GM23338 (cell line): Measurements from ENCODE around the gene OR4D2. TPM values are rescaled to one million over a fixed set of nuclear protein-coding genes. Genes with fewer than 3 reads are reported as not detected.
"Not testable (repeated sequence)": the region's sequence is repeated elsewhere in the genome, so short reads cannot be mapped to it uniquely, and the experiment has no call there.

ENCODE experiments used
- ATAC-seq: fragments of 200-7000 bp; cut with Tn5 transposase; 3 replicates; pipeline ENCODE4 v1.9.1; 2020
- DNase-seq: peaks from one replicate; pipeline ENCODE4 v3.0.0-alpha.2; 2015; ENCODE audit warnings: low spot score
- H2AFZ ChIP-seq: fragments of 200-600 bp; sonication (generic); 2 replicates; pipeline ENCODE4 v1.8.0; 2016; ENCODE audit warnings: antibody characterized with exemption, mild to moderate bottlenecking, moderate library complexity
- H3F3A ChIP-seq: fragments of 200-600 bp; sonication (generic); replicated peaks from 2 replicates; pipeline ENCODE4 v1.8.0; 2017; ENCODE audit warnings: antibody characterized with exemption, mixed run types, low read depth
- H3K27ac ChIP-seq: fragments of 200-600 bp; sonication (generic); 2 replicates; pipeline ENCODE4 v1.6.1; 2016; ENCODE audit warnings: low read depth
- H3K27me3 ChIP-seq: fragments of 200-600 bp; sonication (generic); 2 replicates; pipeline ENCODE4 v1.8.0; 2016; ENCODE audit warnings: mild to moderate bottlenecking, mixed run types, moderate library complexity; ENCODE audit not compliant: insufficient read depth
- H3K36me3 ChIP-seq: fragments of 200-600 bp; sonication (generic); 2 replicates; pipeline ENCODE4 v1.8.0; 2016; ENCODE audit warnings: mild to moderate bottlenecking; ENCODE audit not compliant: insufficient read depth
- H3K4me1 ChIP-seq: fragments of 200-600 bp; sonication (generic); 2 replicates; pipeline ENCODE4 v1.8.0; 2016; ENCODE audit warnings: mild to moderate bottlenecking, moderate library complexity; ENCODE audit not compliant: insufficient read depth
- H3K4me2 ChIP-seq: fragments of 200-600 bp; sonication (generic); 2 replicates; pipeline ENCODE4 v1.7.1; 2017; ENCODE audit warnings: mixed run types
- H3K4me3 ChIP-seq: fragments of 200-600 bp; sonication (generic); 2 replicates; pipeline ENCODE4 v1.6.1; 2016; ENCODE audit warnings: mixed run types
- H3K79me2 ChIP-seq: fragments of 200-600 bp; sonication (generic); replicated peaks from 2 replicates; pipeline ENCODE4 v1.8.0; 2017; ENCODE audit warnings: mild to moderate bottlenecking; ENCODE audit not compliant: insufficient read depth
- H3K9me2 ChIP-seq: fragments of 200-600 bp; sonication (generic); 2 replicates; pipeline ENCODE4 v1.8.0; 2017; ENCODE audit not compliant: insufficient read depth
- H4K20me1 ChIP-seq: fragments of 200-600 bp; sonication (generic); replicated peaks from 2 replicates; pipeline ENCODE4 v1.8.0; 2017; ENCODE audit warnings: mild to moderate bottlenecking; ENCODE audit not compliant: insufficient read depth
- H3K27ac Mint-ChIP-seq: 2 replicates; pipeline ENCODE4 v1.8.0; 2020; ENCODE audit warnings: inconsistent platforms, mild to moderate bottlenecking, moderate library complexity, mixed read lengths
- H3K27me3 Mint-ChIP-seq: 3 replicates; pipeline ENCODE4 v1.8.0; 2022; ENCODE audit warnings: low read depth, mild to moderate bottlenecking, moderate library complexity, mixed read lengths, inconsistent platforms; ENCODE audit not compliant: insufficient read depth, poor library complexity
- H3K36me3 Mint-ChIP-seq: 3 replicates; pipeline ENCODE4 v1.8.0; 2021; ENCODE audit warnings: low read depth, mild to moderate bottlenecking, inconsistent platforms, moderate library complexity, mixed read lengths
- H3K4me1 Mint-ChIP-seq: 3 replicates; pipeline ENCODE4 v1.8.0; 2020; ENCODE audit warnings: mild to moderate bottlenecking, inconsistent platforms, mixed read lengths
- H3K4me3 Mint-ChIP-seq: 3 replicates; pipeline ENCODE4 v1.8.0; 2021; ENCODE audit warnings: moderate library complexity, mild to moderate bottlenecking, inconsistent platforms, mixed read lengths
- H3K9me3 Mint-ChIP-seq: 3 replicates; pipeline ENCODE4 v1.8.0; 2020; ENCODE audit warnings: moderate library complexity, mild to moderate bottlenecking, inconsistent platforms, mixed read lengths
- POLR2AphosphoS5 ChIP-seq: IDR thresholded peaks from 2 replicates; pipeline ENCODE4 v1.6.1; 2016; ENCODE audit warnings: antibody characterized with exemption, low read depth
- polyA plus RNA-seq: library from polyadenylated mRNA; unstranded; fragments of >200 nt; fragmentation: Nextera tagmentation; extraction: Ambion mirVana; gene quantifications from 2 replicates; pipeline ENCODE4 v1.2.1, GENCODE V29; 2016
- total RNA-seq: library from RNA; depleted of rRNA; stranded (reverse); fragments of >200 nt; shearing (Covaris generic); gene quantifications from 2 replicates; pipeline ENCODE4 v1.2.3, GENCODE V29; 2014
- TF ChIP-seq, protein P1 (sequence below): fragments of 250-450 bp; sonication (Bioruptor Pico); IDR thresholded peaks from 2 replicates; pipeline ENCODE4 v1.5.0; 2020; ENCODE audit warnings: mild to moderate bottlenecking, moderate library complexity

Gene OR4D2
- total and polyA plus RNA-seq, 2 experiments from 2014 or later = not detected

DNA sequence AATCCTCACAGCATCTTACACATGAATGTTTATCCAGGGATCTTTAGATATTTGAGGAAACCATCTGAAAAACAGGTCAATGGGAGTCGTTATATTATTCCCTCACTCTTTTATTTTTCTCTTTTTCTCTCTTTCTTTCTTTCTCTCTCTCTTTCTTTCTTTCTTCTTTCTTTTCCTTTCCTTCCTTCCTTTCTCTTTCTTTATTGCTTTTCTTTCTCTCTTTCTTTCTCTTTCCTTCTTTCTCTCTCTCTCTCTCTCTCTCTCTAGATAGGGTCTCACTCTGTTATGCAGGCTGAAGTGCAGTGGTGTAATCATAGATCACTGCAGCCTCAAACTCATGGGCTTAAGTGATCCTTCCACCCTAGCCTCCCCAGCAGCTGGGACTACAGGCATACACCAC lies 38.9 kb upstream of the OR4D2 start:
- Histone ChIP-seq H3K36me3 (no peaks in the 10 kb centered on the region), H2AFZ (no peak overlapping the region), H3K79me2 (no peaks in the 10 kb centered on the region), H4K20me1 (no peaks in the 10 kb centered on the region), H3K4me2 (no peak overlapping the region), H3K4me3 (no peak overlapping the region), H3K4me1 (no peaks in the 10 kb centered on the region), H3F3A (no peaks in the 10 kb centered on the region), H3K9me2 (no peaks in the 10 kb centered on the region), H3K27me3 (peaks cover 6% of the 10 kb centered on the region; the same call in 1 of the 2 replicates), H3K27ac (no peak overlapping the region)
- Mint-ChIP-seq H3K27me3 (peaks cover 3% of the 10 kb centered on the region), H3K4me3 (no peak overlapping the region), H3K36me3 (no peaks in the 10 kb centered on the region), H3K4me1 (no peaks in the 10 kb centered on the region), H3K27ac (no peak overlapping the region), H3K9me3 (no peaks in the 10 kb centered on the region)
- DNase-seq = no peak
- ATAC-seq = no peak
- TF ChIP-seq, protein P1, sequence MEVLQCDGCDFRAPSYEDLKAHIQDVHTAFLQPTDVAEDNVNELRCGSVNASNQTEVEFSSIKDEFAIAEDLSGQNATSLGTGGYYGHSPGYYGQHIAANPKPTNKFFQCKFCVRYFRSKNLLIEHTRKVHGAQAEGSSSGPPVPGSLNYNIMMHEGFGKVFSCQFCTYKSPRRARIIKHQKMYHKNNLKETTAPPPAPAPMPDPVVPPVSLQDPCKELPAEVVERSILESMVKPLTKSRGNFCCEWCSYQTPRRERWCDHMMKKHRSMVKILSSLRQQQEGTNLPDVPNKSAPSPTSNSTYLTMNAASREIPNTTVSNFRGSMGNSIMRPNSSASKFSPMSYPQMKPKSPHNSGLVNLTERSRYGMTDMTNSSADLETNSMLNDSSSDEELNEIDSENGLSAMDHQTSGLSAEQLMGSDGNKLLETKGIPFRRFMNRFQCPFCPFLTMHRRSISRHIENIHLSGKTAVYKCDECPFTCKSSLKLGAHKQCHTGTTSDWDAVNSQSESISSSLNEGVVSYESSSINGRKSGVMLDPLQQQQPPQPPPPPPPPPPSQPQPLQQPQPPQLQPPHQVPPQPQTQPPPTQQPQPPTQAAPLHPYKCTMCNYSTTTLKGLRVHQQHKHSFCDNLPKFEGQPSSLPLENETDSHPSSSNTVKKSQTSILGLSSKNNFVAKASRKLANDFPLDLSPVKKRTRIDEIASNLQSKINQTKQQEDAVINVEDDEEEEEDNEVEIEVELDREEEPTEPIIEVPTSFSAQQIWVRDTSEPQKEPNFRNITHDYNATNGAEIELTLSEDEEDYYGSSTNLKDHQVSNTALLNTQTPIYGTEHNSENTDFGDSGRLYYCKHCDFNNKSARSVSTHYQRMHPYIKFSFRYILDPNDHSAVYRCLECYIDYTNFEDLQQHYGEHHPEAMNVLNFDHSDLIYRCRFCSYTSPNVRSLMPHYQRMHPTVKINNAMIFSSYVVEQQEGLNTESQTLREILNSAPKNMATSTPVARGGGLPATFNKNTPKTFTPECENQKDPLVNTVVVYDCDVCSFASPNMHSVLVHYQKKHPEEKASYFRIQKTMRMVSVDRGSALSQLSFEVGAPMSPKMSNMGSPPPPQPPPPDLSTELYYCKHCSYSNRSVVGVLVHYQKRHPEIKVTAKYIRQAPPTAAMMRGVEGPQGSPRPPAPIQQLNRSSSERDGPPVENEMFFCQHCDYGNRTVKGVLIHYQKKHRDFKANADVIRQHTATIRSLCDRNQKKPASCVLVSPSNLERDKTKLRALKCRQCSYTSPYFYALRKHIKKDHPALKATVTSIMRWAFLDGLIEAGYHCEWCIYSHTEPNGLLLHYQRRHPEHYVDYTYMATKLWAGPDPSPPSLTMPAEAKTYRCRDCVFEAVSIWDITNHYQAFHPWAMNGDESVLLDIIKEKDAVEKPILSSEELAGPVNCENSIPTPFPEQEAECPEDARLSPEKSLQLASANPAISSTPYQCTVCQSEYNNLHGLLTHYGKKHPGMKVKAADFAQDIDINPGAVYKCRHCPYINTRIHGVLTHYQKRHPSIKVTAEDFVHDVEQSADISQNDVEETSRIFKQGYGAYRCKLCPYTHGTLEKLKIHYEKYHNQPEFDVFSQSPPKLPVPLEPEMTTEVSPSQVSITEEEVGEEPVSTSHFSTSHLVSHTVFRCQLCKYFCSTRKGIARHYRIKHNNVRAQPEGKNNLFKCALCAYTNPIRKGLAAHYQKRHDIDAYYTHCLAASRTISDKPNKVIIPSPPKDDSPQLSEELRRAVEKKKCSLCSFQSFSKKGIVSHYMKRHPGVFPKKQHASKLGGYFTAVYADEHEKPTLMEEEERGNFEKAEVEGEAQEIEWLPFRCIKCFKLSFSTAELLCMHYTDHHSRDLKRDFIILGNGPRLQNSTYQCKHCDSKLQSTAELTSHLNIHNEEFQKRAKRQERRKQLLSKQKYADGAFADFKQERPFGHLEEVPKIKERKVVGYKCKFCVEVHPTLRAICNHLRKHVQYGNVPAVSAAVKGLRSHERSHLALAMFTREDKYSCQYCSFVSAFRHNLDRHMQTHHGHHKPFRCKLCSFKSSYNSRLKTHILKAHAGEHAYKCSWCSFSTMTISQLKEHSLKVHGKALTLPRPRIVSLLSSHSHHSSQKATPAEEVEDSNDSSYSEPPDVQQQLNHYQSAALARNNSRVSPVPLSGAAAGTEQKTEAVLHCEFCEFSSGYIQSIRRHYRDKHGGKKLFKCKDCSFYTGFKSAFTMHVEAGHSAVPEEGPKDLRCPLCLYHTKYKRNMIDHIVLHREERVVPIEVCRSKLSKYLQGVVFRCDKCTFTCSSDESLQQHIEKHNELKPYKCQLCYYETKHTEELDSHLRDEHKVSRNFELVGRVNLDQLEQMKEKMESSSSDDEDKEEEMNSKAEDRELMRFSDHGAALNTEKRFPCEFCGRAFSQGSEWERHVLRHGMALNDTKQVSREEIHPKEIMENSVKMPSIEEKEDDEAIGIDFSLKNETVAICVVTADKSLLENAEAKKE (CRISPR knock-in tag) = no peak
- TF ChIP-seq POLR2AphosphoS5 = no peak

- H3F3A ChIP-seq, H3K36me3 Mint-ChIP-seq, H3K27me3 ChIP-seq, H3K27me3 Mint-ChIP-seq, H3K4me1 ChIP-seq, H3K4me2 ChIP-seq, H3K4me3 Mint-ChIP-seq, H3K4me1 Mint-ChIP-seq, H4K20me1 ChIP-seq, H3K36me3 ChIP-seq, H2AFZ ChIP-seq, H3K27ac ChIP-seq, H3K9me3 Mint-ChIP-seq, ATAC-seq, H3K9me2 ChIP-seq, DNase-seq, H3K4me3 ChIP-seq, H3K79me2 ChIP-seq, H3K27ac Mint-ChIP-seq: not testable (repeated sequence)
Observed at GRCh38 chr17:58132697-58133096, 34.1 kb upstream of the OR4D2 start.
